Effector memory CD4-positive, alpha-beta T cell (primary cell): ENCODE measurements around the gene SAMSN1.

ENCODE experiments used
- DNase-seq, 3 donors: peaks; one replicate each; pipeline ENCODE4 v3.0.0-alpha.2; 2020
- H3K27ac ChIP-seq: 2 replicates; pipeline ENCODE4 v1.7.0; 2013; ENCODE audit warnings: mild to moderate bottlenecking, low read length, moderate library complexity; ENCODE audit not compliant: insufficient read depth, poor library complexity, severe bottlenecking
- H3K27me3 ChIP-seq: replicated peaks from 2 replicates; pipeline ENCODE4 v1.7.0; 2013; ENCODE audit warnings: mild to moderate bottlenecking, low read length; ENCODE audit not compliant: insufficient read depth, control insufficient read depth, poor library complexity, severe bottlenecking
- H3K36me3 ChIP-seq: 2 replicates; pipeline ENCODE4 v1.7.0; 2013; ENCODE audit warnings: mild to moderate bottlenecking, low read length, moderate library complexity; ENCODE audit not compliant: control insufficient read depth, insufficient read depth
- H3K4me1 ChIP-seq: 2 replicates; pipeline ENCODE4 v1.7.0; 2013; ENCODE audit warnings: low read length, mild to moderate bottlenecking; ENCODE audit not compliant: control insufficient read depth, insufficient read depth, poor library complexity, severe bottlenecking
- H3K4me3 ChIP-seq: 2 replicates; pipeline ENCODE4 v1.7.0; 2013; ENCODE audit warnings: low read length, low read depth, mild to moderate bottlenecking; ENCODE audit not compliant: insufficient read depth, poor library complexity, severe bottlenecking
- H3K9me3 ChIP-seq: 2 replicates; pipeline ENCODE4 v1.7.0; 2013; ENCODE audit warnings: mild to moderate bottlenecking, low read length, moderate library complexity; ENCODE audit not compliant: control insufficient read depth

SAMSN1 gene

DNA sequence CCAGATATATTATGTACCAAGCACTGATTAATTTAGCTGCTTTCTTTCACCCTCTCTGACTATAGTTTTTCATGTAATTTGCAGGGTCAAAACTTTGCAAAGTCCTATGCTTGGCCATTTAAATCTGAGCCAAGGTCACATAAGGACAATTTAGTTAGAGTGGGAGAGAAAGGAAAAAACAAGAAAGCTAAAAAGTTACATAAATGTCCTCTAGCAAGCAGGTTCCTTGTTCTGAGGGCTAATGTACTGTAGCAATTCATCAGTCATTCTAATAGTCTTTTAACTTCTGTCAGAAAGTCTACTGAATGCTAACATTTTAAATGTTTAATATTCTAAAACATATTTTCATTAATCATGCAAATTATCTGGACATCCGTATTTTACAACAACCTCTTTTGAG, 68.3 kb downstream of the SAMSN1 start:
- H3K27ac ChIP-seq: no peak overlapping the region
- H3K27me3 ChIP-seq: no peaks in the 10 kb centered on the region
- H3K4me3 ChIP-seq: no peak overlapping the region
- no peak for DNase-seq
- H3K9me3 ChIP-seq: no peaks in the 10 kb centered on the region
- H3K36me3 ChIP-seq: no peaks in the 10 kb centered on the region
- H3K4me1 ChIP-seq: no peaks in the 10 kb centered on the region

- no peaks in the 10 kb centered on the region for H3K27me3 ChIP-seq
- H3K36me3 ChIP-seq: no peaks in the 10 kb centered on the region
Measured at GRCh38 chr21:14477133-14477532, 69.0 kb downstream of the SAMSN1 start.

GRCh38 chr21:14474995-14475394, 71.1 kb downstream of the SAMSN1 start:
- no peak overlapping the region for H3K4me3 ChIP-seq
- no peaks in the 10 kb centered on the region for H3K27me3 ChIP-seq
- DNase-seq: no peak
- no peaks in the 10 kb centered on the region for H3K9me3 ChIP-seq
- H3K4me1 ChIP-seq: no peaks in the 10 kb centered on the region
- H3K27ac ChIP-seq: no peak overlapping the region
- no peaks in the 10 kb centered on the region for H3K36me3 ChIP-seq

More at GRCh38 chr21:14477133-14477532, 69.0 kb downstream of the SAMSN1 start:
- no peak overlapping the region for H3K4me3 ChIP-seq
- no peaks in the 10 kb centered on the region for H3K4me1 ChIP-seq
- no peak for DNase-seq
- no peak overlapping the region for H3K27ac ChIP-seq
- H3K9me3 ChIP-seq: no peaks in the 10 kb centered on the region

GRCh38 chr21:14469641-14470040, 76.5 kb downstream of the SAMSN1 start:
- no peaks in the 10 kb centered on the region for H3K9me3 ChIP-seq
- no peaks in the 10 kb centered on the region for H3K4me1 ChIP-seq
- no peaks in the 10 kb centered on the region for H3K27me3 ChIP-seq
- no peaks in the 10 kb centered on the region for H3K36me3 ChIP-seq
- no peak for DNase-seq
- H3K4me3 ChIP-seq: no peak overlapping the region
- no peak overlapping the region for H3K27ac ChIP-seq

DNA sequence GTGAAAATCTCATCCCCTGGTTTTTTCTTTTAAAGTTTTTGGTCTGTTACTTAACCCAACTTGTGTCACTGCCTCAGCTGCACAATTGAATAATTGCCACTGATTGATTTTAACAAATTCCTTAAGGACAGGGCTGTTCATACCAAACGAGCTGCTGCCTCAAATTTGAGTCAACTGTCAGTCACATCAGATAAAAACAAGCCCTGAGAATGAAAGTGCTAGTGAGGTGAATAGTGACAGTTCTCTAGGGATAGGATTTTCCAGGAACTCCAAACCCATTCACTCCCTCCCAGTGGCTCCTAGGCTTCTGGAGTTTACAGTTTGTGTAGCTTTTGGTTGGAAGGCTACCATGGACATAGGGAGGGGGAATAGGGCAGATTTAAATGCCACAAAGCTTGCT, 79.4 kb downstream of the SAMSN1 start:
- Histone ChIP-seq H3K4me3 (no peak overlapping the region), H3K27me3 (no peaks in the 10 kb centered on the region), H3K27ac (no peak overlapping the region), H3K4me1 (no peaks in the 10 kb centered on the region), H3K9me3 (no peaks in the 10 kb centered on the region), H3K36me3 (no peaks in the 10 kb centered on the region)
- no peak for DNase-seq

- H3K9me3 ChIP-seq: no peaks in the 10 kb centered on the region
- no peak overlapping the region for H3K4me3 ChIP-seq
- DNase-seq: no peak
- no peaks in the 10 kb centered on the region for H3K36me3 ChIP-seq
- no peaks in the 10 kb centered on the region for H3K4me1 ChIP-seq
- no peaks in the 10 kb centered on the region for H3K27me3 ChIP-seq
- H3K27ac ChIP-seq: no peak overlapping the region
Measured at GRCh38 chr21:14457762-14458161, 88.4 kb downstream of the SAMSN1 start.

GRCh38 chr21:14456911-14457310, 89.2 kb downstream of the SAMSN1 start:
- no peaks in the 10 kb centered on the region for H3K27me3 ChIP-seq
- no peaks in the 10 kb centered on the region for H3K9me3 ChIP-seq
- H3K36me3 ChIP-seq: no peaks in the 10 kb centered on the region
- H3K4me3 ChIP-seq: no peak overlapping the region
- no peak for DNase-seq
- H3K27ac ChIP-seq: no peak overlapping the region
- H3K4me1 ChIP-seq: no peaks in the 10 kb centered on the region

GRCh38 chr21:14454016-14455009, 91.8 kb downstream of the SAMSN1 start:
- no peaks in the 10 kb centered on the region for H3K36me3 ChIP-seq
- no peak for DNase-seq
- no peak overlapping the region for H3K4me3 ChIP-seq
- H3K27me3 ChIP-seq: no peaks in the 10 kb centered on the region
- H3K4me1 ChIP-seq: no peaks in the 10 kb centered on the region
- no peak overlapping the region for H3K27ac ChIP-seq
- H3K9me3 ChIP-seq: no peaks in the 10 kb centered on the region

GRCh38 chr21:14453339-14454015, 92.6 kb downstream of the SAMSN1 start:
- Histone ChIP-seq H3K27ac (no peak overlapping the region), H3K9me3 (no peaks in the 10 kb centered on the region), H3K4me3 (no peak overlapping the region), H3K27me3 (no peaks in the 10 kb centered on the region), H3K4me1 (no peaks in the 10 kb centered on the region), H3K36me3 (no peaks in the 10 kb centered on the region)
- DNase-seq: no peak

GRCh38 chr21:14452727-14453241, 93.3 kb downstream of the SAMSN1 start:
- H3K27ac ChIP-seq: no peak overlapping the region
- H3K4me3 ChIP-seq: no peak overlapping the region
- H3K27me3 ChIP-seq: no peaks in the 10 kb centered on the region
- H3K4me1 ChIP-seq: no peaks in the 10 kb centered on the region
- H3K9me3 ChIP-seq: no peaks in the 10 kb centered on the region
- no peaks in the 10 kb centered on the region for H3K36me3 ChIP-seq
- no peak for DNase-seq
